HG02759 (cell line): ENCODE measurements around the gene C1QTNF9.
"Not testable (repeated sequence)": the region's sequence is repeated elsewhere in the genome, so short reads cannot be mapped to it uniquely, and the experiment has no call there.

ENCODE experiments used
- ATAC-seq: cut with Tn5 transposase; IDR thresholded peaks from one replicate; pipeline ENCODE4 v1.9.1; 2021; ENCODE audit warnings: mild to moderate bottlenecking, moderate library complexity; ENCODE audit not compliant: unreplicated experiment

The C1QTNF9 gene

GRCh38 chr13:24359252-24359651 is 49.9 kb downstream of the C1QTNF9 start:
- ATAC-seq = not testable (repeated sequence)

- no peak for ATAC-seq
Observed at GRCh38 chr13:24360106-24360505, 50.7 kb downstream of the C1QTNF9 start.

GRCh38 chr13:24361113-24361512 is 51.7 kb downstream of the C1QTNF9 start:
- no peak for ATAC-seq

- ATAC-seq = no peak
Observed at GRCh38 chr13:24361852-24362366, 52.5 kb downstream of the C1QTNF9 start.

GRCh38 chr13:24362435-24362952 is 53.1 kb downstream of the C1QTNF9 start:
- ATAC-seq = no peak

- ATAC-seq = no peak
Observed at GRCh38 chr13:24365191-24365590, 55.8 kb downstream of the C1QTNF9 start.

GRCh38 chr13:24366315-24366714 is 56.9 kb downstream of the C1QTNF9 start:
- not testable (repeated sequence) for ATAC-seq

- not testable (repeated sequence) for ATAC-seq
Observed at GRCh38 chr13:24371273-24371672, 61.9 kb downstream of the C1QTNF9 start.
